ENCODE data around the gene CGB2. TPM values are rescaled to one million over a fixed set of nuclear protein-coding genes. Genes with fewer than 3 reads are reported as not detected.
"Not testable (repeated sequence)": the region's sequence is repeated elsewhere in the genome, so short reads cannot be mapped to it uniquely, and the experiment has no call there.

The CGB2 gene
- total and polyA plus RNA-seq, 2 of the 13 experiments (the other 11 are each of a cell fraction or from before 2014, with no cell fraction given): not detected

DNA sequence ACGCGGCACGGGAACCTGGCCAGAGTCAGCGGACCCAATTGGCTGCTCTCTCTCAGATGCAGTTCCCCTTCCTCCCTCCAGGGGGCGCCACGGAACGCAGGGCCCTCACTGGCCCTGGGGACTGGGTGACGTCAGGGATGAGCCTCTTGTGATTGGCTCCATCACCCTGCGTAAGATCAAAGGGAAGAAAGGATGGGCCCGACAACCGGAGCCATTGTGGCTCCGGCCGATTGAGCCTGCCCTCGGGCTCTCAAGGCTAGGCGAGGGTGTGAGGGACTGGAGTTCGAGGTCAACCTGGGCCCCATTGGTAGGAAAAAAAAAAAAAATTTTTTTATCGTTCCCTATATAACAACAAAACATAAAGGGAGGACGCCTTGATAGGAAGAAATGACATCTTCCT lies 5.1 kb downstream of the CGB2 start, which contains the start of gene CGB1 (continued):
- TF ChIP-seq, protein P1, sequence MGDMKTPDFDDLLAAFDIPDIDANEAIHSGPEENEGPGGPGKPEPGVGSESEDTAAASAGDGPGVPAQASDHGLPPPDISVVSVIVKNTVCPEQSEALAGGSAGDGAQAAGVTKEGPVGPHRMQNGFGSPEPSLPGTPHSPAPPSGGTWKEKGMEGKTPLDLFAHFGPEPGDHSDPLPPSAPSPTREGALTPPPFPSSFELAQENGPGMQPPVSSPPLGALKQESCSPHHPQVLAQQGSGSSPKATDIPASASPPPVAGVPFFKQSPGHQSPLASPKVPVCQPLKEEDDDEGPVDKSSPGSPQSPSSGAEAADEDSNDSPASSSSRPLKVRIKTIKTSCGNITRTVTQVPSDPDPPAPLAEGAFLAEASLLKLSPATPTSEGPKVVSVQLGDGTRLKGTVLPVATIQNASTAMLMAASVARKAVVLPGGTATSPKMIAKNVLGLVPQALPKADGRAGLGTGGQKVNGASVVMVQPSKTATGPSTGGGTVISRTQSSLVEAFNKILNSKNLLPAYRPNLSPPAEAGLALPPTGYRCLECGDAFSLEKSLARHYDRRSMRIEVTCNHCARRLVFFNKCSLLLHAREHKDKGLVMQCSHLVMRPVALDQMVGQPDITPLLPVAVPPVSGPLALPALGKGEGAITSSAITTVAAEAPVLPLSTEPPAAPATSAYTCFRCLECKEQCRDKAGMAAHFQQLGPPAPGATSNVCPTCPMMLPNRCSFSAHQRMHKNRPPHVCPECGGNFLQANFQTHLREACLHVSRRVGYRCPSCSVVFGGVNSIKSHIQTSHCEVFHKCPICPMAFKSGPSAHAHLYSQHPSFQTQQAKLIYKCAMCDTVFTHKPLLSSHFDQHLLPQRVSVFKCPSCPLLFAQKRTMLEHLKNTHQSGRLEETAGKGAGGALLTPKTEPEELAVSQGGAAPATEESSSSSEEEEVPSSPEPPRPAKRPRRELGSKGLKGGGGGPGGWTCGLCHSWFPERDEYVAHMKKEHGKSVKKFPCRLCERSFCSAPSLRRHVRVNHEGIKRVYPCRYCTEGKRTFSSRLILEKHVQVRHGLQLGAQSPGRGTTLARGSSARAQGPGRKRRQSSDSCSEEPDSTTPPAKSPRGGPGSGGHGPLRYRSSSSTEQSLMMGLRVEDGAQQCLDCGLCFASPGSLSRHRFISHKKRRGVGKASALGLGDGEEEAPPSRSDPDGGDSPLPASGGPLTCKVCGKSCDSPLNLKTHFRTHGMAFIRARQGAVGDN (CRISPR knock-in tag; IDR thresholded peaks at IDR 0.05): 0 out of 2 replicates have a peak, but pooled peaks have one; percentile 19
- TF ChIP-seq ATF1 (CRISPR knock-in tag; IDR thresholded peaks at IDR 0.05) (peak; percentile 63; the same call in 1 of the 2 replicates), NFYB (CRISPR knock-in tag; IDR thresholded peaks at IDR 0.05) (peak; percentile 79), CREB1 (IDR thresholded peaks at IDR 0.05) (peak; percentile 89), CREB1 (CRISPR knock-in tag; IDR thresholded peaks at IDR 0.05) (peak; percentile 80)

DNA sequence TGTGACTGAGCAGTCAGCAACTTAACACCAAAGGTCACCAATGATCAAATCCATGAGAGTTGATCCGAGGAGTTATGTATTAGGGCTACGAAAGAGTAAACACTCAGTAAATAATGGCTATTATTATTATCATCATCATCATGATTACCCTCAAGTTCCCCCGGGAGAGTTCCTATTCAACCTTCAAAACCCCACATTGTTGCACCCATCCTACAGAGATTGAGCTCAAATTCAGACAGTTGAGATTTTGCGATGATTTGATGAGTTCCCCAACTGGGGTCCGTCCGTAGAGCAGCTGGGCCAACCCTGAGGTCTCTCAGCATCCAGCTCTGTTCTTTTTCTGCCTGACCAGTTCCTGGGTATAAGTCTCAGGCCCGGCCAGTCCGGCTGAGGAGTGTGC lies 6.4 kb downstream of the CGB2 start:
- H4K20me1 ChIP-seq (ENCODE audit: insufficient read depth, low read length); H3K4me1 ChIP-seq (ENCODE audit: insufficient read depth, low read length); ATAC-seq; H3K36me3 ChIP-seq (replicated peaks in 1 of 2; ENCODE audit: control insufficient read depth in 1 of 2, insufficient read depth in 2 of 2, low read length in 2 of 2); intact Hi-C loops (cut with micrococcal nuclease; ENCODE audit: unreplicated experiment); CTCF ChIA-PET (ENCODE audit: low intra/inter-chr PET ratio, low total read pairs); H3K4me3 ChIP-seq (replicated peaks in 1 of 3; ENCODE audit: insufficient read depth in 1 of 3, low read depth in 2 of 3, low read length in 3 of 3); BruUV-seq (replicated peaks); H3K9me3 ChIP-seq (ENCODE audit: low read length); FAIRE-seq; H3K27me3 ChIP-seq (ENCODE audit: control insufficient read depth in 1 of 2, insufficient read depth in 2 of 2, low read length in 2 of 2); H3K79me2 ChIP-seq (ENCODE audit: insufficient read depth, low read length); H2AFZ ChIP-seq (ENCODE audit: low read length); H3K27ac ChIP-seq (ENCODE audit: extremely low read length, insufficient read depth, low read length); POLR2A ChIA-PET; in situ Hi-C loops (cut with HindIII; ENCODE audit: extremely low pct_ligation_motif_present, low pct_unique_long_range_greater_than_20kb); H3K4me2 ChIP-seq (ENCODE audit: low read depth, low read length); DNase-seq (ENCODE audit: low spot score); H3K9ac ChIP-seq (ENCODE audit: insufficient read depth, low read depth, low read length): not testable (repeated sequence)
- WGBS (ENCODE audit: low lambda C conversion rate): 53% methylated on average over 6 of the region's 8 CpGs
